Measurements from ENCODE around the gene TMF1.

GRCh38 chr3:69012800-69013252, 39.3 kb downstream of the TMF1 start:
- TF ChIP-seq POLR2A (IDR thresholded peaks at IDR 0.05), result no peak
- no peak for TF ChIP-seq CTCF (IDR thresholded peaks at IDR 0.05)
- TF ChIP-seq POLR2AphosphoS5 (IDR thresholded peaks at IDR 0.05; ENCODE audit: insufficient read depth in 1 of 2, low read depth in 1 of 2), result no peak

All from vagina (tissue), 2 donors.